T-helper 22 cell (primary cell): ENCODE measurements around the gene LRRC4.

Experiments
- DNase-seq: peaks from one replicate; pipeline ENCODE4 v3.0.0-alpha.2; 2020; ENCODE audit warnings: low read depth

Gene LRRC4

GRCh38 chr7:128006550-128007302 is 24.5 kb downstream of the LRRC4 start:
- no peak for DNase-seq

- DNase-seq = no peak
These were observed 25.5 kb downstream of the LRRC4 start for GRCh38 chr7:128005759-128006159.

GRCh38 chr7:128005117-128005516 is 26.1 kb downstream of the LRRC4 start:
- no peak for DNase-seq

- no peak for DNase-seq
These were observed 26.6 kb downstream of the LRRC4 start for GRCh38 chr7:128004623-128005022.

GRCh38 chr7:128003787-128004186 is 27.4 kb downstream of the LRRC4 start:
- no peak for DNase-seq

GRCh38 chr7:128003167-128003566 is 28.1 kb downstream of the LRRC4 start:
- no peak for DNase-seq

- DNase-seq = no peak
These were observed 30.4 kb downstream of the LRRC4 start for GRCh38 chr7:128000854-128001265.

GRCh38 chr7:128000048-128000447 is 31.2 kb downstream of the LRRC4 start:
- DNase-seq = no peak

- DNase-seq = no peak
These were observed 32.6 kb downstream of the LRRC4 start for GRCh38 chr7:127998671-127999070.

- DNase-seq = no peak
These were observed 33.9 kb downstream of the LRRC4 start for GRCh38 chr7:127997226-127997922.

- no peak for DNase-seq
These were observed 34.8 kb downstream of the LRRC4 start for GRCh38 chr7:127996253-127997071.

GRCh38 chr7:127995881-127996215 is 35.4 kb downstream of the LRRC4 start:
- no peak for DNase-seq

- no peak for DNase-seq
These were observed 35.9 kb downstream of the LRRC4 start for GRCh38 chr7:127995156-127995880.

GRCh38 chr7:127993987-127994386 is 37.2 kb downstream of the LRRC4 start:
- no peak for DNase-seq

GRCh38 chr7:127993317-127993716 is 37.9 kb downstream of the LRRC4 start:
- no peak for DNase-seq

- no peak for DNase-seq
These were observed 42.5 kb downstream of the LRRC4 start for GRCh38 chr7:127988751-127989150.

- no peak for DNase-seq
These were observed 44.4 kb downstream of the LRRC4 start for GRCh38 chr7:127986581-127987521.

GRCh38 chr7:127983804-127984332 is 47.4 kb downstream of the LRRC4 start:
- DNase-seq = no peak

- DNase-seq = no peak
These were observed 49.3 kb downstream of the LRRC4 start for GRCh38 chr7:127981965-127982364.

- no peak for DNase-seq
These were observed 50.3 kb downstream of the LRRC4 start for GRCh38 chr7:127980901-127981300.

GRCh38 chr7:127979728-127980126 is 51.5 kb downstream of the LRRC4 start:
- DNase-seq = no peak
